Neuronal stem cell (in vitro differentiated cells): ENCODE measurements around the gene PYM1.

Experiments
- DNase-seq: peaks from one replicate; pipeline ENCODE4 v3.0.0-alpha.2; 2013; ENCODE audit warnings: low spot score
- H2AFZ ChIP-seq: one replicate; pipeline ENCODE4 v1.6.1; 2013; ENCODE audit warnings: mild to moderate bottlenecking, low read length, inconsistent platforms
- H2AK5ac ChIP-seq: 2 replicates; pipeline ENCODE4 v1.6.1; 2013; ENCODE audit warnings: low read depth, mild to moderate bottlenecking, inconsistent platforms, low read length, moderate library complexity, mixed read lengths
- H2BK120ac ChIP-seq: 2 replicates; pipeline ENCODE4 v1.6.1; 2013; ENCODE audit warnings: low read depth, mild to moderate bottlenecking, inconsistent platforms, low read length, moderate library complexity, mixed read lengths
- H2BK12ac ChIP-seq: one replicate; pipeline ENCODE4 v1.6.1; 2013; ENCODE audit warnings: low read length, inconsistent platforms
- H2BK15ac ChIP-seq: 2 replicates; pipeline ENCODE4 v1.6.1; 2013; ENCODE audit warnings: mild to moderate bottlenecking, low read length, inconsistent platforms, mixed read lengths
- H2BK5ac ChIP-seq: one replicate; pipeline ENCODE4 v1.6.1; 2013; ENCODE audit warnings: inconsistent platforms, mild to moderate bottlenecking, low read length, moderate library complexity
- H3K14ac ChIP-seq: one replicate; pipeline ENCODE4 v1.6.1; 2013; ENCODE audit warnings: low read length, inconsistent platforms
- H3K18ac ChIP-seq: 2 replicates; pipeline ENCODE4 v1.6.1; 2013; ENCODE audit warnings: low read length, inconsistent platforms
- H3K23ac ChIP-seq: 2 replicates; pipeline ENCODE4 v1.6.1; 2013; ENCODE audit warnings: low read depth, mild to moderate bottlenecking, mixed read lengths, low read length, inconsistent platforms; ENCODE audit not compliant: poor library complexity
- H3K27ac ChIP-seq: replicated peaks from 3 replicates; pipeline ENCODE4 v1.5.1; 2013; ENCODE audit warnings: low read length, inconsistent platforms
- H3K27me3 ChIP-seq, 3 experiments: 2 replicates each; pipeline ENCODE4 v1.6.1; 2013; ENCODE audit warnings: low read length in 3 of 3, mild to moderate bottlenecking in 2 of 3, inconsistent platforms in 1 of 3, low read depth in 1 of 3, mixed read lengths in 1 of 3, moderate library complexity in 1 of 3; ENCODE audit not compliant: control insufficient read depth in 3 of 3, insufficient read depth in 3 of 3
- H3K36me3 ChIP-seq, 2 donors: replicated peaks in 1 of 2; 2 replicates each; pipeline ENCODE4 v1.6.1; 2013; ENCODE audit warnings: low read length in 2 of 2; ENCODE audit not compliant: control insufficient read depth in 2 of 2, insufficient read depth in 2 of 2
- H3K4ac ChIP-seq: 2 replicates; pipeline ENCODE4 v1.6.1; 2013; ENCODE audit warnings: inconsistent platforms, mild to moderate bottlenecking, low read length, moderate library complexity
- H3K4me1 ChIP-seq, 2 donors: 1 replicate in 1 of 2; 2 replicates in 1 of 2; pipeline ENCODE4 v1.6.1; 2013; ENCODE audit warnings: low read length in 2 of 2, low read depth in 1 of 2; ENCODE audit not compliant: control insufficient read depth in 2 of 2, insufficient read depth in 1 of 2
- H3K4me2 ChIP-seq: one replicate; pipeline ENCODE4 v1.6.1; 2013; ENCODE audit warnings: mild to moderate bottlenecking, low read length, inconsistent platforms; ENCODE audit not compliant: insufficient read depth, poor library complexity, severe bottlenecking
- H3K4me3 ChIP-seq, 2 donors: 2 replicates each; pipeline ENCODE4 v1.5.1; 2013; ENCODE audit warnings: low read length in 2 of 2, mild to moderate bottlenecking in 2 of 2, inconsistent platforms in 1 of 2, moderate library complexity in 1 of 2
- H3K79me1 ChIP-seq: one replicate; pipeline ENCODE4 v1.6.1; 2013; ENCODE audit warnings: low read depth, mild to moderate bottlenecking, inconsistent platforms, low read length, moderate library complexity
- H3K9ac ChIP-seq: one replicate; pipeline ENCODE4 v1.6.1; 2013; ENCODE audit warnings: mild to moderate bottlenecking, low read depth, low read length, inconsistent platforms; ENCODE audit not compliant: poor library complexity
- H3K9me3 ChIP-seq, 2 donors: replicated peaks in 1 of 2; 2 replicates each; pipeline versions ENCODE3 to v1.6.1; 2013; ENCODE audit warnings: low read length in 2 of 2, mild to moderate bottlenecking in 2 of 2, inconsistent platforms in 1 of 2, low read depth in 1 of 2, mixed read lengths in 1 of 2, moderate library complexity in 1 of 2; ENCODE audit not compliant: control insufficient read depth in 2 of 2, insufficient read depth in 1 of 2
- H4K8ac ChIP-seq: one replicate; pipeline ENCODE4 v1.6.1; 2013; ENCODE audit warnings: low read depth, mild to moderate bottlenecking, inconsistent platforms, low read length, moderate library complexity
- H4K91ac ChIP-seq: one replicate; pipeline ENCODE4 v1.6.1; 2013; ENCODE audit warnings: low read length, low read depth, mild to moderate bottlenecking, inconsistent platforms; ENCODE audit not compliant: poor library complexity
- WGBS, 2 donors: extraction: QIAGEN DNeasy Blood & Tissue Kit; methylation state at CpG; one replicate each; pipeline ENCODE4 v1.1.7; 2013; ENCODE audit warnings: missing lambda C conversion rate in 2 of 2, mixed read lengths in 1 of 2; ENCODE audit not compliant: insufficient read length in 2 of 2, insufficient replicate concordance in 1 of 2; ENCODE audit errors: extremely low coverage in 2 of 2; 5-methylcytosine and 5-hydroxymethylcytosine counted together

PYM1 gene

DNA sequence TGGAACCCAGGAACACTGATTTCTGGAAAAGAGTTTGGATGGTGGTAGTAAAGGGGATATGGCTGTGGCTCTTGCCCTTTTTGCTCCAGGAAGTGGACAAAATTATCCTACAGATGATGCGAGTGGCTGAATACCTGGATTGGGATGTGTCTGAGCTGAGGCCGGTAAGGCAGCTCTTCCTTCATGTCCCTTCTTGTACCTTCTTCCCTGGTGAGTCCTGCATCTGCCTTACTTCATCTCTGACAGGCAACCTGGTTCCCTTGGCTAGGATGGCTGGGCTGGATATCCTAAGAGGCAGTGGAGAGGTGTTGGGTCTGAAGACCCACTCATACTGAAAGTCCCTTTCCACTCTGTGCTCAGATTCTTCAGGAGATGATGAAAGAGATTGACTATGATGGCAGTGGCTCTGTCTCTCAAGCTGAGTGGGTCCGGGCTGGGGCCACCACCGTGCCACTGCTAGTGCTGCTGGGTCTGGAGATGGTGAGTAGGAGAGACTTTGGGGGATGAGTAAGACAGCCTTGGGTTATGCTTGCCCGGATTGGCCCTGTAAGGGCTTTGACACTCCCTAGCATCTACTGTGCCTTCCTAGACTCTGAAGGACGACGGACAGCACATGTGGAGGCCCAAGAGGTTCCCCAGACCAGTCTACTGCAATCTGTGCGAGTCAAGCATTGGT lies 11.3 kb upstream of the PYM1 start:
- no peaks in the 10 kb centered on the region for H3K36me3 ChIP-seq
- H3K27me3 ChIP-seq, result peaks cover 0 to 24% (median 2%) of the 10 kb centered on the region in 3 experiments
- no peak overlapping the region for H4K8ac ChIP-seq
- no peak overlapping the region for H3K27ac ChIP-seq
- no peaks in the 10 kb centered on the region for H3K79me1 ChIP-seq
- H3K14ac ChIP-seq, result no peak overlapping the region
- H3K4me3 ChIP-seq, result no peak overlapping the region
- no peak overlapping the region for H3K4ac ChIP-seq
- no peak overlapping the region for H3K23ac ChIP-seq
- H2AFZ ChIP-seq, result no peak overlapping the region
- no peak overlapping the region for H3K18ac ChIP-seq
- no peak overlapping the region for H2BK12ac ChIP-seq
- H3K9ac ChIP-seq, result no peak overlapping the region
- H3K4me1 ChIP-seq, result peaks cover 5% of the 10 kb centered on the region in 2 donors
- no peak for DNase-seq
- H3K4me2 ChIP-seq, result no peak overlapping the region
- peak overlapping the region; percentile 14 for H4K91ac ChIP-seq
- H2BK15ac ChIP-seq, result no peak overlapping the region
- H2BK5ac ChIP-seq, result no peak overlapping the region
- no peak overlapping the region for H2BK120ac ChIP-seq
- WGBS, 2 donors, result no CpG with 5 or more reads among the region's 8 CpGs
- peak overlapping the region; percentile 26 for H2AK5ac ChIP-seq
- no peaks in the 10 kb centered on the region for H3K9me3 ChIP-seq

DNA sequence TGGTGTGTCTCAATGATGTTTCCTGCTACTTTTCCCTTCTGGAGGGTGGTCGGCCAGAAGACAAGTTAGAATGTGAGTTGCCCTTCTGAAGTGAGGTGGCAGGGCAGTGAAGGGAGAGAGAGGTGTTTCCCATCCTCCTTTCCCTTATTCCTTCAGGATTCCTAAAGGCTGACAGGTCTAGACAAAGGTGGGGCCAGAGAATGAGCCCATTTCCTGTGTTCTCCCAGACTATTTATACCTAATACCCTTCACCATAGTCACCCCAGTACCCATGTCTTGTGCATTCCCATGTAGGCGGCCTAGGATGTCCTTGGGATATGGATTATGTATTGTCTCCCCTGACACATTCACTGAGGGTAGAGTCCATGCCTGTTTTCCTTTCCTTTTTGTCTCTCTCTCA lies 10.3 kb upstream of the PYM1 start:
- Histone ChIP-seq H3K14ac (no peak overlapping the region), H2BK12ac (no peak overlapping the region), H3K9me3 (no peaks in the 10 kb centered on the region), H3K4me3 (no peak overlapping the region), H2BK5ac (no peak overlapping the region), H3K9ac (no peak overlapping the region), H3K79me1 (no peaks in the 10 kb centered on the region), H3K27ac (no peak overlapping the region), H2AFZ (no peak overlapping the region), H2AK5ac (no peak overlapping the region), H4K8ac (no peak overlapping the region), H2BK15ac (no peak overlapping the region), H3K23ac (no peak overlapping the region), H3K4me2 (no peak overlapping the region), H4K91ac (no peak overlapping the region), H2BK120ac (no peak overlapping the region), H3K27me3 (peaks cover 0 to 32% (median 11%) of the 10 kb centered on the region in 3 experiments), H3K4me1 (peaks cover 5% of the 10 kb centered on the region in 2 donors), H3K4ac (no peak overlapping the region), H3K36me3 (no peaks in the 10 kb centered on the region), H3K18ac (no peak overlapping the region)
- DNase-seq, result no peak
- WGBS, 2 donors, result no CpG with 5 or more reads among the region's 2 CpGs

DNA sequence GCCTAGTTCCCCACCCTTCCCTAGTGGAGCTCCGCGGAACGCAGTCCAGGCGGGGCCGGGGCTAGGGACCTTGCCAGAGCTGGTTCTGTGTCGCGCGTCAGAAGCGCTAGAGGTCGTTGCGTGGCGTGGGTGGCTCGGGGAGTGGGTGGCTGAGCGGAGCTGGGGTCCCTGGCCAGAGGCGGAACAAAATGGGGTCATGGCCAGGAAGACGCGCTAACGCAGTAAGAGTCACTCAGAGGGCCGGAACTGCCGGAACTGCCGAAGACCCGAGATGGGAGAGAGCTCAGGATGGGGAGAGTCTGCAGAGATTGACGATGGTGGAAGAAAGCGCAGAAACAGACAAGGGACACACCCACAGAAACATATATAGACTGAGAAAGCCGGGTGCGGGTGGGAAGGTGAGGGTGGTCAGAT lies 8.1 kb upstream of the PYM1 start:
- DNase-seq, result no peak
- Histone ChIP-seq H3K36me3 (no peaks in the 10 kb centered on the region), H3K4ac (no peak overlapping the region), H2AFZ (no peak overlapping the region), H3K4me2 (no peak overlapping the region), H2BK5ac (no peak overlapping the region), H2BK120ac (no peak overlapping the region), H3K4me3 (no peak overlapping the region), H3K79me1 (no peaks in the 10 kb centered on the region), H3K14ac (no peak overlapping the region), H4K91ac (no peak overlapping the region), H2BK15ac (no peak overlapping the region), H4K8ac (peak overlapping the region; percentile 29), H3K4me1 (peaks cover 14 to 17% of the 10 kb centered on the region in 2 donors), H2AK5ac (peak overlapping the region; percentile 50), H3K27ac (no peak overlapping the region), H3K18ac (peak overlapping the region; percentile 15), H3K9ac (no peak overlapping the region), H3K23ac (no peak overlapping the region), H3K27me3 (peaks cover 4 to 47% (median 20%) of the 10 kb centered on the region in 3 experiments), H3K9me3 (no peaks in the 10 kb centered on the region), H2BK12ac (no peak overlapping the region)
- no CpG with 5 or more reads among the region's 26 CpGs for WGBS, 2 donors

DNA sequence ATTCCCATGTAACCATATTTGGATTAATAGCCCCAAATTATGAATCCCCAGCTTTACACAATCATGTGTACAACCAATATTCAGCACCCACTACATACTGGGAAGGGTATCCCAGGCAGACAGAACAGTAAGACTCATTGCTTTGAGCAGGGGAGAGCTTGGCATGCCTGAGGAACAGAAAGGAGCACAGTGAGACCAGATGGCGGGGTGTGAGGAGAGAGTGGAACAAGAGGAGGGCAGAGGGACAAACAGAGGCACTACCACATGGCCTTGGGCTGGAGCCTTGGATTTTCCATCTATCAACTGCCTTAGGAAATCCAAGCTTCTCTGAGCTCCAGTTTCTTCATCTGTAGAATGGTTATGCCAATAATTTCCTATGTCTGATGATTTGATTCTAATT lies 7.1 kb upstream of the PYM1 start:
- Histone ChIP-seq H3K18ac (no peak overlapping the region), H3K36me3 (no peaks in the 10 kb centered on the region), H3K79me1 (no peaks in the 10 kb centered on the region), H3K14ac (no peak overlapping the region), H3K9me3 (no peaks in the 10 kb centered on the region), H2AFZ (no peak overlapping the region), H3K27me3 (peaks cover 4 to 47% (median 20%) of the 10 kb centered on the region in 3 experiments), H4K91ac (no peak overlapping the region), H2BK120ac (no peak overlapping the region), H3K4me1 (peaks cover 9 to 16% of the 10 kb centered on the region in 2 donors), H2BK15ac (no peak overlapping the region), H2BK5ac (no peak overlapping the region), H3K9ac (no peak overlapping the region), H4K8ac (no peak overlapping the region), H3K4me3 (no peak overlapping the region), H2AK5ac (no peak overlapping the region), H2BK12ac (no peak overlapping the region), H3K27ac (no peak overlapping the region), H3K4me2 (no peak overlapping the region), H3K23ac (no peak overlapping the region), H3K4ac (no peak overlapping the region)
- WGBS, 2 donors, result no CpG with 5 or more reads among the region's 1 CpG
- DNase-seq, result no peak
